ENCODE measurements around the gene LIMCH1.

LIMCH1 gene

DNA sequence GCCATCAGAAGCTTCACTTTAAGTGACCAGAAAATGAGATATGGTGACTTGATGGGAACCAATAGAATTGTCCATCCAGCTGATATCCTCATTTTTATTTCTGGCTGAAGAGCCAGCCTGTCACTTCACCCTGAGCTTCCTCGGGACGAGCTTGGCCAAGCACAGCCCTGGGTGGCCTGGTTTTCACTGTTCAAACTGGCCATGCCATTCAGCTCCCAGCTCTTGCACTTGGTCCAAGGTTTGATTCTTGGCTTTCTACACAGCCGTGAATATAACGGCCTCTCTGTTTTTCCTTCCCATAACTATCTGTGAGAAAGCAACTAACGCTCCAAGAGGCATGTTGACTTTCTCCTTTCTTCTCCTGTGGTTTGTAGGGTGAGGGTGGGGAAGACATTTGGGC, 71.9 kb downstream of the LIMCH1 start:
- DNase-seq (ENCODE audit: low read depth in 1 of 2, low spot score in 1 of 2), result no peak

GRCh38 chr4:41610474-41610873, 72.5 kb downstream of the LIMCH1 start:
- DNase-seq (ENCODE audit: low read depth in 1 of 2, low spot score in 1 of 2), result no peak

DNA sequence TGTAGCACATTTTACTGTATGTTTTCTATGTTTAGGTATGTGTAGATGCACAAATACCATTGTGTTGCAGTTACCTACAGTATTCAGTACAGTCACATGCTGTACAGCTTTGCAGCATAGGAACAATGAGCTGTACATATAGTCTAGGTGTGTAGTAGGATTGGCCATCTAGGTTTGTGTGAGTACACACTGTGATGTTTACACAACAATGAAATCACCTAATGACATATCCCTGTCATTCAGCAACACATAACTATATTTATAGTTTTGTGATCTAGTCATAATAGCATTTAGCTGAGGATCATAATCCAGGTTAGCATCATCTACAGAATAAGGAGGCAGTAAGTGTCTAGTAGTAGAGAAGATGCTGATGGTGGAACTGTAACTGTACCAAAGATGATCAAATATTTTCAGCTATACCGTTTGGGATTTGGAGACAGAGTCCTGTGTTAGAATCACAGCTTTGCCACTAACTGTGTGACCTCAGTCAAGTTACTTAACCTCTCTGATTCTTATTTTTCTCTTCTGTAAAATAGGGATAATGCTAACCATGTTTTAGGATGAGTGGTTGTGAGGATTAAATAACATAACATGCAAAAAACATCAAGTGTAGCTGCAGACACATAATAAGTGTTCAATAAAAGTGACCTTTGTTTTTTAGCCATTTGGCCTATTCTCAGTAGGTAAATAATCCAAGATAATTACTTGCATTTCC, 73.3 kb downstream of the LIMCH1 start:
- DNase-seq (ENCODE audit: low read depth in 1 of 2, low spot score in 1 of 2), result no peak

DNA sequence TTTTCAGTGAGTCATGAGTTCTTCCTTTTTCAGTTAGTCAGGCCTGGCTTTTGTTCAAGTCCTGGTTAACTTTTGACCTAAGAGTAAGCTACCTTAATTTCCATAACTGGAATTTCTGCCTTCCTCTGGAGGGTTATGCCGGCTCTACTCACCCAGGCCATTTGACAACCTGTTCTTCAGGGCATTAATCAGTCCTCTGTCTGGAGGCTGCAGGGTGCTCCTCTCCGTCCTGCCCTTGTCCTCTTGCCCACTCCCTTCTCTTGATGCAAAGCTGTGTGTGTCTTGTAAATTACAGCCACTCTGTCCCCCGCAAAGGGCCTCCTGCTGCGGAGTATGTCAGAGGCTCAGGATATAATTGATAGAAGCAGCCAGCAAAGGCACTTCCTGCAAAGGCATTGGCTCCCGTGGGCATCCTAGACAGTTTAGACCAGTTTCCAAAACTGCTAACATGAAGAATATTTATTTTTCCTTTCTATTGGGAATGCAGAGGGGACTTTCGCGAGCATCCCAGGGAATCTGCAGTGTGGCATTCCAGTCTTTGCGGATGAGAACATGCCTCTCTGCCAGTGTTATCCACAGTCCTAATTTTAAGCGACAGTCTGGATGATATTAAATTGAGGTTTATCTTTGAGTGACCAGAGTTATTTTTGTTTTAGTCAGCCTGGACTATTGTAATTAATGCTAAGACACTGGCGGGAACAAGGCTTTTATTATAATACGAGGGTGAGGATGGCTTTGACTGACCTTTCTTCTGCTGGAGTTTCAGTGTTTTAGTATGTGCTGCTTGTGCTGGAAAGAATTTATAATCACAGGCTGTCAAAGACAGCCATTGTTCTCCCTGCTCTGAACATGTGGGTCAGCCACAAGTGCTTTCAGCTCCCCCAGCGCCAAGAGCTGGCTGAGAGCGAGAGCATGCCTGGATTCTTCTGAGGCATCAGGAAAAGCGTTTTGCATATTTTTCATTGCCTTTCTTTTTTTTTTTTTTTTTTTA, 74.2 kb downstream of the LIMCH1 start:
- DNase-seq (ENCODE audit: low read depth in 1 of 2, low spot score in 1 of 2), result no peak

DNA sequence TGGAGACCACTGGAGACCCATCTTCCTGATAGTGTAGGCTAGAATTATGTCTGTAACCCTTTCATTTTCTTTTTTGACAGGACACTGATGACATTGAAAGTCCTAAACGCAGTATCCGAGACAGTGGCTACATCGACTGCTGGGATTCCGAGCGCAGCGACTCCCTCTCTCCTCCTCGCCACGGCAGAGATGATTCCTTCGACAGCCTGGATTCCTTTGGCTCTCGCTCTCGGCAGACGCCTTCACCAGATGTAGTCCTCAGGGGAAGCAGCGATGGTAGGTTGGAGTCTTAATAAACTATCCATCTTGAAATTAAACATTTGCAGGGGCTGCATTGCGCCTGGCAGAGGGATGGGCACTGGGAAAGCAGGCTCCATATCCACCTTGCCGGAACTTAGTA, 75.4 kb downstream of the LIMCH1 start:
- DNase-seq (ENCODE audit: low read depth in 1 of 2, low spot score in 1 of 2), result no peak

DNA sequence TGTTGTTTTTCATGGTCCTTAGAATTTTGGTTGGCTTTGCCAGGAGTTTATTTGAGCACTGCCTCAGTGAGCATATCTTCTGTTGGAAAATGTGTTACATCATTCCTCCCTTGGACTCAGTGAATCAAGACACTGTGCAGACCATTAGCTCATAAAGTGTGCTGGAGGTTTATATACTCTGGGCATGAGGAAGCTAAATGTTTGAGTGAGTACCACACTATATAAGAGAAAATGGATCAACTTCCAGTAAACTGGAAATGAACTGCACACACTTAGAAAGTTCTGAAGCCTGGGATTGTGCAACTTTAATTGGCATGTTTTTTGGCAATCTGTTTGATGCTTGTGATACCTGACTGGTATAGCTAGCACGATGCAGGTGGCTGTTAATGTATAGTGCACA, 75.9 kb downstream of the LIMCH1 start:
- no peak for DNase-seq (ENCODE audit: low read depth in 1 of 2, low spot score in 1 of 2)

GRCh38 chr4:41614519-41614918, 76.6 kb downstream of the LIMCH1 start:
- DNase-seq (ENCODE audit: low read depth in 1 of 2, low spot score in 1 of 2), result no peak

- no peak for DNase-seq (ENCODE audit: low read depth in 1 of 2, low spot score in 1 of 2)
Observed at GRCh38 chr4:41619161-41619560, 81.2 kb downstream of the LIMCH1 start.

GRCh38 chr4:41620594-41621256, 82.8 kb downstream of the LIMCH1 start:
- DNase-seq (ENCODE audit: low read depth in 1 of 2, low spot score in 1 of 2), result no peak

GRCh38 chr4:41622787-41623186, 84.8 kb downstream of the LIMCH1 start:
- DNase-seq (ENCODE audit: low read depth in 1 of 2, low spot score in 1 of 2), result no peak

GRCh38 chr4:41624765-41625164, 86.8 kb downstream of the LIMCH1 start:
- no peak for DNase-seq (ENCODE audit: low read depth in 1 of 2, low spot score in 1 of 2)

DNA sequence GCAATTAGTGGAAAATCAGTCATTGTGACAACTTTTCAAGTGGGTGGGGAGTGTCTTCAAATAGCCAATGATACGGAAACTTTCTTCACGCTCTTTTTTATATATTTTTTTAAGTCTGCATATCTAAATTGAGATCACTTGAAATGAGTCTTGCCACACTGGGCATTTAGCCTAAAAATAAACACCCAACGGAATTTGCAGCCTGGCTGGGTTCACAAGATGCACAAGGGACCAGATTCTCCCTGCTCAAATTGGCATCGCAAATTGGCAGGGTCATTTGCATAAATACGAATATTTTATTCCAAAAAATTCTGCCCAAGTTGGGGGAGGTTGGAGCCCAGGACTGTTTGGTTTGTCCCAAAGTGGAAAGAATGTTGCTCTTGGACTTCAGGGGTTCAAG, 87.6 kb downstream of the LIMCH1 start:
- DNase-seq (ENCODE audit: low read depth in 1 of 2, low spot score in 1 of 2), result no peak

GRCh38 chr4:41628936-41629335, 91.0 kb downstream of the LIMCH1 start:
- DNase-seq (ENCODE audit: low read depth in 1 of 2, low spot score in 1 of 2), result no peak

DNA sequence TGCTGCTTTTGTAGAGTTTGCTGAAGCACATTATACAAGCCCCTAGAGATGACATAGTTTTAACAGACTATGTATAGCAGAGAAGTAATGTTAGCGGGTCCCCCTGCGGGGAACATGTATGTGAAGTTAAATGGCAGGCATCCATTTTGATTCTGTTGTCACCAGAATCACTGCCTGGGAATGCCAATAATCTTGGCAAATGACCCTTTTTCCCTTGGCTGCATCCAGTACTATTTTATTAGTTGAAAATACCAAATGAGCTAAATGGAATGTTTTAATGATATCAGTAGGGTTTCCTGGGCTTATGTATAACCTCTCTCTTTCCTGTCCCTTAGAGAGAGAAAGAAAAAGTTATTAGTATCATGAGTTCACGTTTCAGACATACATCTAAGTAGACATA, 93.6 kb downstream of the LIMCH1 start:
- no peak for DNase-seq (ENCODE audit: low read depth in 1 of 2, low spot score in 1 of 2)

GRCh38 chr4:41632481-41633073, 94.6 kb downstream of the LIMCH1 start:
- DNase-seq (ENCODE audit: low read depth in 1 of 2, low spot score in 1 of 2), result no peak

DNA sequence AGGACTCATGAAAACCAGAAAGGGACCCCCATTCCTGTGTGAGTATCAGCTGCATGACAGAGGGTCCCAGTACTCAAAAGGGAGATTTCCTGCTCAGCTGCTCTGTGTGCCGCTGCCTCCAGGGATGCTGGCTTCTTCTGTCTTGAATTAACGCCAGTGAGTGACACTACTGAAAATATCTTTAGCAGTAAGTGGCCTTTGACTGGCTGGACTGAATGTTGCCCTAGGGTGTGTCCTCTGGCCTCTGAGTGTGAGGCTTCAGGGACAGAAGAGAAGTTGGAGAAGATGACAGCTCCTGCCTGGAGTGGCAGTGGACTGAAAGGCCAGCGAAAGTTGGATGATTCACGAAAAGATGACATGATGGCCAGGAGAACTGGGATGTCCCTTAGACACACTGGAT, 95.4 kb downstream of the LIMCH1 start:
- DNase-seq (ENCODE audit: low read depth in 1 of 2, low spot score in 1 of 2), result no peak

DNA sequence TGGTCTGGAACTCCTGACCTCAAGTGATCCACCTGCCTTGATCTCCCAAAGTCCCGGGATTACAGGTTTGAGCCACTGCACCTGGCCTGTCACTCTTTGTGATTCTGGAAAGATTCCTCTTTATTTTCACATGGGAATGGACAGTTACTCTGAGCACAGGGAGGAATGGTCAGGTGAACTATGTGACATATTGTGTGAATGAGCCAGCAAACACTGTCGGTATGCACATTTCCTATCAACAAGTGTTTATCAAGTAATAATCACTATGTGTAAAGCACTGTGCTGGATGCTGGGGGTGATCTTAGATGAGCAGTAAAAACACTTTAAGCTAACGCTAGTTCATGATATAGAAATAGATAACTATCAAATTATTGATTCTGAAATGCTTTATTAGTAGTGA, 97.5 kb downstream of the LIMCH1 start:
- no peak for DNase-seq (ENCODE audit: low read depth in 1 of 2, low spot score in 1 of 2)

DNA sequence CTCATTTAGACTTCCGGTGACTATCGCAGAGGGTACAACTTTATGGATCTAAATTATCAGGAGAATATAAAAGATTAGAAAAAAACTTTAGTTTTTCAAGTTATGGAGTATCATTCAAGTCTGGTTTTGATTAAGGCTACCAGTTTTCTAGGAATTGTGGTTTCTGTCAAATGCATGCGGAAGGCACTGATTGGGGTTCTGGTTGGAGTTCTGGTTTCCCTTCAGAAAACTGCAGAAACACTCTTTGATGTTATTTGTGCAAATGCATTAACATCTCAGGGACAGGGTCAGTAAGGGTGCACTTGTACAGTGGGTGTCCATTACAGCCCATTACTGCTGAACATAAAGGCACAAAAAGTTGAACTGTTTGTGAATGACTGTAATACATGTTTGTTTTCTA, 100.2 kb downstream of the LIMCH1 start:
- no peak for DNase-seq (ENCODE audit: low read depth in 1 of 2, low spot score in 1 of 2)

DNA sequence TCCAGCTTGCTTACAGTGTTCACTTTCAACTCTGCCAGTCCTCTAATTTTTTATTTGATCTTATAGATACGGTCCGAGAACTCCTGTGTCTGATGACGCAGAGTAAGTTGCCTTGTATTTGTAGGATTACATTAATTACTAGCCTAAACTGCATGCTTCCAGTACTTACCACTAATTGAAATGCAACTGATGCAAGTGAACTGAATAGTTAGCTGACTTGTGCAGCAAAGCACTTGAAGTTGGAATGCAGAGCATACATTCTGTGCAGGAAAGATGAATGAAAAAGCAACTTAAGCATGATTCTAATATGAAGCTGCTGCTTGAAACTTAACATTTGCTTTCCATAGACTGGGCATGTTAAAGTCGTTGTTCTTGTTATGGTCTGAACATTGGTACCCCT, 100.9 kb downstream of the LIMCH1 start:
- no peak for DNase-seq (ENCODE audit: low read depth in 1 of 2, low spot score in 1 of 2)

GRCh38 chr4:41639291-41639690, 101.3 kb downstream of the LIMCH1 start:
- DNase-seq (ENCODE audit: low read depth in 1 of 2, low spot score in 1 of 2), result no peak

DNA sequence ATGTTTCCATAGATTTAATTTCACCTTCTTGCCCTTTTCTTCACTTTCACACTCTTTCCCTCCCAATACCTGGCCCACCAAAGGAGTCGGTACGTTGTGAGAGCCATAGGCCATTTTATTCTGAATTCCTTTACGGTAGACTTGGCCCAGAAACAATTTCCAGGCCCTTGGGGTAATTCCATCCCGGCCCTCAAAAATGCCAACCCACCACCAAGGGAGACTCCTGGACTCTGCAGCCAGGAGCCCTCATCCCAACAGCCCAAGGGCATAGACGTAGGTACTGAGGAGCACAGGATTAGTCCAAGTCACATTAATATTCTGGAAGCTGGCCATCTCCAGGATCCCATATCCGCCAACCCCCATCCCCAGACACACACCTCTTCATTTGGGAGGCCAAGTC, 102.9 kb downstream of the LIMCH1 start:
- no peak for DNase-seq (ENCODE audit: low read depth in 1 of 2, low spot score in 1 of 2)

All from activated T-helper 1 cell treated with anti-CD3 and anti-CD28 coated beads, Interleukin-2, amount 50 U/mL, for 16 hours (primary cell).